Measurements from ENCODE around the gene CDH16. TPM values are rescaled to one million over a fixed set of nuclear protein-coding genes. Genes with fewer than 3 reads are reported as not detected.
"Not testable (repeated sequence)": the region's sequence is repeated elsewhere in the genome, so short reads cannot be mapped to it uniquely, and the experiment has no call there.

The CDH16 gene
- polyA plus RNA-seq, 1 donor, result not detected

GRCh38 chr16:66910175-66910940, 8.3 kb downstream of the CDH16 start:
- no peak for DNase-seq (ENCODE audit: low read depth)

- DNase-seq (ENCODE audit: low read depth), result no peak
Measured at GRCh38 chr16:66908762-66909559, 9.7 kb downstream of the CDH16 start.

GRCh38 chr16:66908116-66908515, 10.6 kb downstream of the CDH16 start:
- DNase-seq (ENCODE audit: low read depth), result no peak

GRCh38 chr16:66906916-66907836, 11.5 kb downstream of the CDH16 start:
- no peak for DNase-seq (ENCODE audit: low read depth)

- no peak for DNase-seq (ENCODE audit: low read depth)
Measured at GRCh38 chr16:66905633-66906539, 12.8 kb downstream of the CDH16 start.

- no peak for DNase-seq (ENCODE audit: low read depth)
Measured at GRCh38 chr16:66904846-66905632, 13.6 kb downstream of the CDH16 start.

GRCh38 chr16:66904428-66904845, 14.2 kb downstream of the CDH16 start:
- no peak for DNase-seq (ENCODE audit: low read depth)

- no peak for DNase-seq (ENCODE audit: low read depth)
Measured at GRCh38 chr16:66903544-66904427, 14.9 kb downstream of the CDH16 start.

- no peak for DNase-seq (ENCODE audit: low read depth)
Measured at GRCh38 chr16:66902648-66903543, 15.8 kb downstream of the CDH16 start.

GRCh38 chr16:66901626-66902025, 17.1 kb downstream of the CDH16 start:
- no peak for DNase-seq (ENCODE audit: low read depth)

- no peak for DNase-seq (ENCODE audit: low read depth)
Measured at GRCh38 chr16:66900721-66901441, 17.8 kb downstream of the CDH16 start.

GRCh38 chr16:66899945-66900710, 18.6 kb downstream of the CDH16 start:
- DNase-seq (ENCODE audit: low read depth), result no peak

- DNase-seq (ENCODE audit: low read depth), result no peak
Measured at GRCh38 chr16:66899310-66899944, 19.3 kb downstream of the CDH16 start.

GRCh38 chr16:66898933-66899309, 19.8 kb downstream of the CDH16 start:
- DNase-seq (ENCODE audit: low read depth), result no peak

GRCh38 chr16:66898207-66898606, 20.5 kb downstream of the CDH16 start:
- no peak for DNase-seq (ENCODE audit: low read depth)

GRCh38 chr16:66896682-66897081, 22.0 kb downstream of the CDH16 start:
- not testable (repeated sequence) for DNase-seq (ENCODE audit: low read depth)
